H9 (cell line): ENCODE measurements around the gene CHID1. TPM values are rescaled to one million over a fixed set of nuclear protein-coding genes. Genes with fewer than 3 reads are reported as not detected.

ENCODE experiments used
- DNase-seq: peaks from one replicate; pipeline ENCODE4 v3.0.0-alpha.2; 2017
- H2AFZ ChIP-seq: one replicate; pipeline ENCODE4 v1.6.1; 2013; ENCODE audit warnings: mild to moderate bottlenecking, low read length, control low read depth, moderate library complexity
- H2AK5ac ChIP-seq: 2 replicates; pipeline ENCODE4 v1.6.1; 2013; ENCODE audit warnings: low read length, control low read depth, mixed read lengths; ENCODE audit not compliant: insufficient read length
- H2BK120ac ChIP-seq: one replicate; pipeline ENCODE4 v1.6.1; 2013; ENCODE audit warnings: low read depth, mild to moderate bottlenecking, low read length, control low read depth, inconsistent platforms; ENCODE audit not compliant: poor library complexity, severe bottlenecking
- H2BK12ac ChIP-seq: 2 replicates; pipeline ENCODE4 v1.6.1; 2013; ENCODE audit warnings: low read length, control low read depth, mixed read lengths, low read depth; ENCODE audit not compliant: insufficient read length
- H2BK15ac ChIP-seq: 2 replicates; pipeline ENCODE4 v1.6.1; 2013; ENCODE audit warnings: low read depth, low read length, control low read depth
- H2BK20ac ChIP-seq: one replicate; pipeline ENCODE4 v1.6.1; 2013; ENCODE audit warnings: low read depth, mild to moderate bottlenecking, low read length, control low read depth, inconsistent platforms; ENCODE audit not compliant: poor library complexity, severe bottlenecking
- H2BK5ac ChIP-seq: 2 replicates; pipeline ENCODE4 v1.6.1; 2013; ENCODE audit warnings: low read length, control low read depth, mixed read lengths; ENCODE audit not compliant: insufficient read length
- H3K14ac ChIP-seq: 2 replicates; pipeline ENCODE4 v1.6.1; 2013; ENCODE audit warnings: low read length, control low read depth; ENCODE audit not compliant: insufficient read depth
- H3K18ac ChIP-seq: 2 replicates; pipeline ENCODE4 v1.6.1; 2013; ENCODE audit warnings: low read depth, mild to moderate bottlenecking, mixed read lengths, low read length, control low read depth; ENCODE audit not compliant: insufficient read length
- H3K23ac ChIP-seq: 2 replicates; pipeline ENCODE4 v1.6.1; 2013; ENCODE audit warnings: low read length, control low read depth, mixed read lengths, low read depth; ENCODE audit not compliant: insufficient read length
- H3K23me2 ChIP-seq: 2 replicates; pipeline ENCODE4 v1.6.1; 2013; ENCODE audit warnings: low read depth, mild to moderate bottlenecking, mixed read lengths, low read length, control low read depth; ENCODE audit not compliant: insufficient read length, poor library complexity, severe bottlenecking
- H3K27ac ChIP-seq: 2 replicates; pipeline ENCODE4 v1.5.1; 2013; ENCODE audit warnings: low read length, control low read depth, mixed read lengths, low read depth; ENCODE audit not compliant: insufficient read length
- H3K27me3 ChIP-seq: 2 replicates; pipeline ENCODE4 v1.6.1; 2013; ENCODE audit warnings: low read length, control low read depth, inconsistent platforms; ENCODE audit not compliant: insufficient read depth
- H3K4ac ChIP-seq: 2 replicates; pipeline ENCODE4 v1.6.1; 2013; ENCODE audit warnings: low read depth, mild to moderate bottlenecking, control low read depth, inconsistent platforms, low read length, moderate library complexity
- H3K4me1 ChIP-seq: 2 replicates; pipeline ENCODE4 v1.6.1; 2013; ENCODE audit warnings: low read length, control low read depth, inconsistent platforms; ENCODE audit not compliant: insufficient read depth
- H3K4me2 ChIP-seq: 2 replicates; pipeline ENCODE4 v1.6.1; 2013; ENCODE audit warnings: low read length, control low read depth, mixed read lengths; ENCODE audit not compliant: insufficient read length, insufficient read depth
- H3K56ac ChIP-seq: 2 replicates; pipeline ENCODE4 v1.6.1; 2013; ENCODE audit warnings: low read depth, mild to moderate bottlenecking, mixed read lengths, low read length, control low read depth; ENCODE audit not compliant: insufficient read length
- H3K79me1 ChIP-seq: 2 replicates; pipeline ENCODE4 v1.6.1; 2013; ENCODE audit warnings: low read depth, mild to moderate bottlenecking, moderate library complexity, low read length, control low read depth, inconsistent platforms; ENCODE audit not compliant: insufficient read depth, poor library complexity, severe bottlenecking
- H3K79me2 ChIP-seq: 2 replicates; pipeline ENCODE4 v1.6.1; 2013; ENCODE audit warnings: low read length, control low read depth, inconsistent platforms; ENCODE audit not compliant: insufficient read depth
- H3K9ac ChIP-seq: 2 replicates; pipeline ENCODE4 v1.6.1; 2013; ENCODE audit warnings: low read length, control low read depth, mixed read lengths; ENCODE audit not compliant: insufficient read length; ENCODE audit errors: extremely low read depth
- H3K9me3 ChIP-seq: one replicate; pipeline ENCODE4 v1.6.1; 2013; ENCODE audit warnings: low read depth, low read length, inconsistent platforms; ENCODE audit not compliant: control insufficient read depth
- H3T11ph ChIP-seq: one replicate; pipeline ENCODE4 v1.6.1; 2013; ENCODE audit warnings: mild to moderate bottlenecking, low read length, control low read depth, inconsistent platforms
- H4K20me1 ChIP-seq: one replicate; pipeline ENCODE4 v1.6.1; 2013; ENCODE audit not compliant: control insufficient read depth, insufficient read length, insufficient read depth
- H4K5ac ChIP-seq: 2 replicates; pipeline ENCODE4 v1.6.1; 2013; ENCODE audit warnings: low read depth, mild to moderate bottlenecking, mixed read lengths, low read length, control low read depth; ENCODE audit not compliant: insufficient read length
- H4K8ac ChIP-seq: replicated peaks from 2 replicates; pipeline ENCODE4 v1.6.1; 2013; ENCODE audit warnings: low read length, control low read depth, mixed read lengths, low read depth; ENCODE audit not compliant: insufficient read length
- H4K91ac ChIP-seq: 2 replicates; pipeline ENCODE4 v1.6.1; 2013; ENCODE audit warnings: low read depth, mild to moderate bottlenecking, moderate library complexity, mixed read lengths, low read length, control low read depth; ENCODE audit not compliant: insufficient read length
- H3K27ac Mint-ChIP-seq, 3 experiments: 2 replicates in 2 of 3; 3 replicates in 1 of 3; pipeline ENCODE4 v1.8.0; 2020 to 2021; ENCODE audit warnings: mixed read lengths in 3 of 3, mild to moderate bottlenecking in 1 of 3, moderate library complexity in 1 of 3
- H3K27me3 Mint-ChIP-seq: 2 replicates; pipeline ENCODE4 v1.8.0; 2021; ENCODE audit warnings: low read depth, mild to moderate bottlenecking, moderate library complexity, mixed read lengths
- H3K36me3 Mint-ChIP-seq, 3 experiments: 2 replicates in 2 of 3; 3 replicates in 1 of 3; pipeline ENCODE4 v1.8.0; 2020 to 2021; ENCODE audit warnings: low read depth in 3 of 3, mixed read lengths in 3 of 3; ENCODE audit not compliant: insufficient read depth in 1 of 3
- H3K4me1 Mint-ChIP-seq, 2 experiments: 2 replicates each; pipeline ENCODE4 v1.8.0; 2020; ENCODE audit warnings: mixed read lengths in 2 of 2
- H3K4me3 Mint-ChIP-seq, 2 experiments: 2 replicates in 1 of 2; 3 replicates in 1 of 2; pipeline ENCODE4 v1.8.0; 2020 to 2021; ENCODE audit warnings: mild to moderate bottlenecking in 2 of 2, mixed read lengths in 2 of 2, moderate library complexity in 1 of 2
- H3K9me3 Mint-ChIP-seq, 2 experiments: 2 replicates in 1 of 2; 3 replicates in 1 of 2; pipeline ENCODE4 v1.8.0; 2020; ENCODE audit warnings: mild to moderate bottlenecking in 2 of 2, mixed read lengths in 2 of 2, moderate library complexity in 1 of 2
- WGBS: extraction: QIAGEN DNeasy Blood & Tissue Kit; methylation state at CpG from one replicate; pipeline ENCODE4 v1.1.7; 2013; ENCODE audit warnings: missing lambda C conversion rate, low lambda C conversion rate, mixed read lengths; ENCODE audit not compliant: insufficient read length; ENCODE audit errors: extremely low coverage; 5-methylcytosine and 5-hydroxymethylcytosine counted together
- total RNA-seq: library from RNA; stranded (reverse); gene quantifications from 2 replicates; pipeline ENCODE4 v1.2.1, GENCODE V29; 2021
- TF ChIP-seq, protein P1 (sequence below): fragments of 200-600 bp; sonication (generic); conservative IDR thresholded peaks from 3 replicates; pipeline ENCODE4 v1.8.0; 2021; ENCODE audit warnings: antibody characterized with exemption, mild to moderate bottlenecking

The CHID1 gene
- total RNA-seq, 1 experiment from 2014 or later, result 89.4 TPM

GRCh38 chr11:864898-865297, 45.7 kb downstream of the CHID1 start:
- Histone ChIP-seq H3K23me2 (no peaks in the 10 kb centered on the region), H3K4me1 (no peaks in the 10 kb centered on the region; the same call in 1 of the 2 replicates), H3K79me1 (no peaks in the 10 kb centered on the region), H3T11ph (no peak overlapping the region), H2BK5ac (no peak overlapping the region), H2BK20ac (no peak overlapping the region), H3K18ac (no peak overlapping the region), H2AK5ac (no peak overlapping the region), H3K27ac (no peak overlapping the region), H2BK15ac (no peak overlapping the region), H4K8ac (no peak overlapping the region), H3K4me2 (no peak overlapping the region), H3K79me2 (no peaks in the 10 kb centered on the region), H2BK12ac (no peak overlapping the region), H3K4ac (no peak overlapping the region), H3K56ac (no peak overlapping the region), H2BK120ac (no peak overlapping the region), H3K27me3 (no peaks in the 10 kb centered on the region), H2AFZ (no peak overlapping the region), H3K9ac (no peak overlapping the region), H4K5ac (no peak overlapping the region), H3K14ac (no peak overlapping the region), H3K9me3 (no peaks in the 10 kb centered on the region), H4K20me1 (no peaks in the 10 kb centered on the region), H4K91ac (no peak overlapping the region), H3K23ac (no peak overlapping the region)
- no peak for DNase-seq
- no CpG with 5 or more reads among the region's 11 CpGs for WGBS
- peaks cover 18 to 37% of the 10 kb centered on the region in 2 experiments for H3K4me1 Mint-ChIP-seq
- peaks cover 11% of the 10 kb centered on the region for H3K27me3 Mint-ChIP-seq
- H3K4me3 Mint-ChIP-seq, result no peak overlapping the region; a peak in 1 of 5 replicates
- TF ChIP-seq, protein P1, sequence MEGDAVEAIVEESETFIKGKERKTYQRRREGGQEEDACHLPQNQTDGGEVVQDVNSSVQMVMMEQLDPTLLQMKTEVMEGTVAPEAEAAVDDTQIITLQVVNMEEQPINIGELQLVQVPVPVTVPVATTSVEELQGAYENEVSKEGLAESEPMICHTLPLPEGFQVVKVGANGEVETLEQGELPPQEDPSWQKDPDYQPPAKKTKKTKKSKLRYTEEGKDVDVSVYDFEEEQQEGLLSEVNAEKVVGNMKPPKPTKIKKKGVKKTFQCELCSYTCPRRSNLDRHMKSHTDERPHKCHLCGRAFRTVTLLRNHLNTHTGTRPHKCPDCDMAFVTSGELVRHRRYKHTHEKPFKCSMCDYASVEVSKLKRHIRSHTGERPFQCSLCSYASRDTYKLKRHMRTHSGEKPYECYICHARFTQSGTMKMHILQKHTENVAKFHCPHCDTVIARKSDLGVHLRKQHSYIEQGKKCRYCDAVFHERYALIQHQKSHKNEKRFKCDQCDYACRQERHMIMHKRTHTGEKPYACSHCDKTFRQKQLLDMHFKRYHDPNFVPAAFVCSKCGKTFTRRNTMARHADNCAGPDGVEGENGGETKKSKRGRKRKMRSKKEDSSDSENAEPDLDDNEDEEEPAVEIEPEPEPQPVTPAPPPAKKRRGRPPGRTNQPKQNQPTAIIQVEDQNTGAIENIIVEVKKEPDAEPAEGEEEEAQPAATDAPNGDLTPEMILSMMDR, result no peak
- H3K27ac Mint-ChIP-seq, result no peak overlapping the region
- peaks cover 3 to 17% (median 15%) of the 10 kb centered on the region in 3 experiments; a peak in 5 of 7 replicates for H3K36me3 Mint-ChIP-seq
- no peaks in the 10 kb centered on the region for H3K9me3 Mint-ChIP-seq
